NT2/D1 (cell line): ENCODE measurements around the gene CCDC177.

ENCODE experiments used
- YY1 ChIP-seq: IDR thresholded peaks from 2 replicates; pipeline ENCODE4 v1.6.1; 2011; ENCODE audit not compliant: insufficient read length, insufficient read depth
- ZNF274 ChIP-seq: IDR thresholded peaks from 2 replicates; pipeline ENCODE4 v1.6.1; 2011; ENCODE audit warnings: mild to moderate bottlenecking, low read depth, low read length

DNA sequence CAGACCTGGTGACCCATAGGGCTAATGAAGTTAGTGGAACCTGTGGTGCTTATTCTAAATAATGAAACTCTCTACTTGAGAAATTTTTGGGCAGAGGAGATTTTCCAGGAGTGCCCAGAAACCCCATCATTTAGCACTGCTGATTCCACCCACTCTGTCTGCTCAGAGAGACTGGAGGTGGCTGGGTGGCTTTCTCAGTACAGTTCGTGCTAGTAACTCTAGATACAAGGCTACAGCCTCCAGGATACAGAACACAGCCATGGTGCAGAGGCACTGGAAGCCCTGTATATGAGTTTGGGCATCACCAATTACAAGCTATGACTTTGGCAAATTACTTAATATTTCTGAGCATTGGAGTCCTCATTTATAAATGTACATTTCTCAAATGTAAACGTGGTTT, 32.4 kb downstream of the CCDC177 start:
- TF ChIP-seq ZNF274 (no peak), YY1 (no peak)
